ENCODE measurements around the gene FECH. TPM values are rescaled to one million over a fixed set of nuclear protein-coding genes. Genes with fewer than 3 reads are reported as not detected.

FECH gene
- total and polyA plus RNA-seq, 2 of the 4 experiments (the other 2 are of a cell fraction), result 32.3 to 52.2 TPM

GRCh38 chr18:57533006-57533867 is 53.3 kb downstream of the FECH start:
- no peak overlapping the region for H3K18ac ChIP-seq (ENCODE audit: low read depth, low read length)
- ChIA-PET CTCF (interaction anchor here (0.7 kb wide), 1 partner anchor 359 kb away, joined by 3 read pairs; no protein-coding TSS in a partner anchor), POLR2A (ENCODE audit: unreplicated experiment) (no interaction called here)
- H4K91ac ChIP-seq (ENCODE audit: insufficient read depth, low read depth, low read length), result no peak overlapping the region
- WGBS, 2 experiments (ENCODE audit: extremely low coverage in 2 of 2, insufficient read length in 1 of 2), result 15% methylated on average over 5 of the region's 16 CpGs; no CpG with 5 or more reads in 1 of the 2 experiments
- no peaks in the 10 kb centered on the region for H3K36me3 ChIP-seq (ENCODE audit: control insufficient read depth, insufficient read depth, low read length)
- peak overlapping the region; percentile 76 for H2AFZ ChIP-seq (replicated peaks; ENCODE audit: low read length, poor library complexity)
- no peak overlapping the region for H4K5ac ChIP-seq (ENCODE audit: low read depth, low read length)
- no peaks in the 10 kb centered on the region for H3K79me1 ChIP-seq (ENCODE audit: low read depth in 1 of 2, low read length in 2 of 2)
- H4K8ac ChIP-seq (ENCODE audit: low read depth in 2 of 2, low read length in 2 of 2), result no peak overlapping the region
- H3K4me2 ChIP-seq (ENCODE audit: low read depth, low read length), result no peak overlapping the region; the same call in 1 of the 2 replicates
- no peak overlapping the region for H2BK20ac ChIP-seq (ENCODE audit: low read depth, low read length)
- in situ Hi-C loops (cut with MboI; ENCODE audit: low sequenced_read_pairs) (no loop called here), dilution Hi-C loops (cut with HindIII; ENCODE audit: low sequenced_read_pairs, unreplicated experiment) (no loop called here), intact Hi-C loops (cut with micrococcal nuclease) (no loop called here)
- no peaks in the 10 kb centered on the region; the same call in 1 of the 2 replicates for H3K9me1 ChIP-seq (ENCODE audit: insufficient read depth, low read length)
- H3K27ac ChIP-seq (ENCODE audit: insufficient read depth, low read length), result no peak overlapping the region
- H3K9me3 ChIP-seq (ENCODE audit: control insufficient read depth, insufficient read depth, low read length), result no peaks in the 10 kb centered on the region
- no peak overlapping the region for H2AK9ac ChIP-seq (replicated peaks; ENCODE audit: low read depth, low read length, poor library complexity)
- H2BK15ac ChIP-seq (ENCODE audit: low read depth, low read length), result no peak overlapping the region
- ATAC-seq (ENCODE audit: low read depth) (peak; percentile 81), DNase-seq (peak; percentile 3)
- no peak overlapping the region for H3K4ac ChIP-seq (ENCODE audit: low read depth, low read length)
- no peak overlapping the region for H3K23ac ChIP-seq (ENCODE audit: low read depth, low read length)
- H4K20me1 ChIP-seq (ENCODE audit: insufficient read depth, low read length), result no peaks in the 10 kb centered on the region; the same call in 1 of the 2 replicates
- H3K4me3 ChIP-seq (ENCODE audit: insufficient read depth, low read depth, low read length), result no peak overlapping the region
- H2BK5ac ChIP-seq (ENCODE audit: low read depth, low read length, poor library complexity, severe bottlenecking), result no peak overlapping the region
- no peak overlapping the region for H2BK120ac ChIP-seq (ENCODE audit: low read depth, low read length)
- peaks cover 1% of the 10 kb centered on the region; the same call in 1 of the 2 replicates for H3K4me1 ChIP-seq (ENCODE audit: control insufficient read depth, insufficient read depth, low read length)
- no peak overlapping the region for H3K14ac ChIP-seq (replicated peaks; ENCODE audit: low read depth, low read length)
- BruUV-seq (replicated peaks), result no TSS peak
- no peak overlapping the region for H3K56ac ChIP-seq (ENCODE audit: extremely low read depth, insufficient read depth, low read length)
- no peak overlapping the region for H2AK5ac ChIP-seq (ENCODE audit: low read depth, low read length)
- H3K9ac ChIP-seq (ENCODE audit: low read depth, low read length), result no peak overlapping the region
- peaks cover 5% of the 10 kb centered on the region for H3K27me3 ChIP-seq (ENCODE audit: control insufficient read depth, insufficient read depth, low read length)
- TF ChIP-seq SMC3 (IDR thresholded peaks at IDR 0.05; ENCODE audit: low read depth, low read length) (no peak), ELK1 (IDR thresholded peaks at IDR 0.05; ENCODE audit: borderline replicate concordance, low read depth, low read length) (no peak), NFE2L2 (IDR thresholded peaks at IDR 0.05; ENCODE audit: low read depth, low read length) (no peak), FOS (IDR thresholded peaks at IDR 0.05; ENCODE audit: low read depth, low read length) (no peak), POLR2A (IDR thresholded peaks at IDR 0.05; ENCODE audit: low read depth, low read length) (no peak), RFX5 (IDR thresholded peaks at IDR 0.05; ENCODE audit: low read depth, low read length) (no peak), CHD1 (IDR thresholded peaks at IDR 0.05; ENCODE audit: low read depth, low read length) (no peak), MAFK (IDR thresholded peaks at IDR 0.05; ENCODE audit: low read depth, low read length) (no peak), USF2 (IDR thresholded peaks at IDR 0.05; ENCODE audit: low read depth, low read length) (no peak), BHLHE40 (IDR thresholded peaks at IDR 0.05; ENCODE audit: low read depth, low read length) (no peak), RCOR1 (IDR thresholded peaks at IDR 0.05; ENCODE audit: insufficient replicate concordance, low read length) (no peak), MAZ (IDR thresholded peaks at IDR 0.05; ENCODE audit: borderline replicate concordance, low read depth, low read length) (no peak), RAD21 (IDR thresholded peaks at IDR 0.05; ENCODE audit: low read length) (no peak), CEBPB (IDR thresholded peaks at IDR 0.05; ENCODE audit: low read depth, low read length) (no peak)
- TF ChIP-seq, protein P1, sequence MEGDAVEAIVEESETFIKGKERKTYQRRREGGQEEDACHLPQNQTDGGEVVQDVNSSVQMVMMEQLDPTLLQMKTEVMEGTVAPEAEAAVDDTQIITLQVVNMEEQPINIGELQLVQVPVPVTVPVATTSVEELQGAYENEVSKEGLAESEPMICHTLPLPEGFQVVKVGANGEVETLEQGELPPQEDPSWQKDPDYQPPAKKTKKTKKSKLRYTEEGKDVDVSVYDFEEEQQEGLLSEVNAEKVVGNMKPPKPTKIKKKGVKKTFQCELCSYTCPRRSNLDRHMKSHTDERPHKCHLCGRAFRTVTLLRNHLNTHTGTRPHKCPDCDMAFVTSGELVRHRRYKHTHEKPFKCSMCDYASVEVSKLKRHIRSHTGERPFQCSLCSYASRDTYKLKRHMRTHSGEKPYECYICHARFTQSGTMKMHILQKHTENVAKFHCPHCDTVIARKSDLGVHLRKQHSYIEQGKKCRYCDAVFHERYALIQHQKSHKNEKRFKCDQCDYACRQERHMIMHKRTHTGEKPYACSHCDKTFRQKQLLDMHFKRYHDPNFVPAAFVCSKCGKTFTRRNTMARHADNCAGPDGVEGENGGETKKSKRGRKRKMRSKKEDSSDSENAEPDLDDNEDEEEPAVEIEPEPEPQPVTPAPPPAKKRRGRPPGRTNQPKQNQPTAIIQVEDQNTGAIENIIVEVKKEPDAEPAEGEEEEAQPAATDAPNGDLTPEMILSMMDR (conservative IDR thresholded peaks at IDR 0.05; ENCODE audit: low read depth, low read length), result no peak
